Mesenchymal stem cell (in vitro differentiated cells and primary cell): ENCODE results near the gene PHF5A.

Experiments
- DNase-seq: peaks from one replicate; pipeline ENCODE4 v3.0.0-alpha.2; 2013
- H2AFZ ChIP-seq: one replicate; pipeline ENCODE4 v1.6.1; 2013; ENCODE audit warnings: low read depth, mild to moderate bottlenecking, control low read depth, inconsistent platforms, low read length, moderate library complexity
- H2AK5ac ChIP-seq: 2 replicates; pipeline ENCODE4 v1.6.1; 2013; ENCODE audit warnings: low read length, moderate library complexity, mild to moderate bottlenecking, inconsistent platforms; ENCODE audit not compliant: severe bottlenecking
- H2BK120ac ChIP-seq: one replicate; pipeline ENCODE4 v1.6.1; 2013; ENCODE audit warnings: low read depth, mild to moderate bottlenecking, inconsistent platforms, low read length, moderate library complexity
- H2BK12ac ChIP-seq, 2 experiments: one replicate each; pipeline ENCODE4 v1.6.1; 2013; ENCODE audit warnings: inconsistent platforms in 2 of 2, low read length in 2 of 2, mild to moderate bottlenecking in 2 of 2, moderate library complexity in 2 of 2, control low read depth in 1 of 2
- H2BK15ac ChIP-seq: one replicate; pipeline ENCODE4 v1.6.1; 2013; ENCODE audit warnings: mild to moderate bottlenecking, low read depth, inconsistent platforms; ENCODE audit not compliant: poor library complexity, severe bottlenecking
- H2BK5ac ChIP-seq: 2 replicates; pipeline ENCODE4 v1.6.1; 2013; ENCODE audit warnings: low read depth, mild to moderate bottlenecking, low read length, control low read depth, inconsistent platforms; ENCODE audit not compliant: poor library complexity, severe bottlenecking
- H3K14ac ChIP-seq, 2 experiments: one replicate each; pipeline ENCODE4 v1.6.1; 2013; ENCODE audit warnings: inconsistent platforms in 2 of 2, low read length in 2 of 2, control low read depth in 1 of 2, mild to moderate bottlenecking in 1 of 2, moderate library complexity in 1 of 2
- H3K18ac ChIP-seq, 2 experiments: one replicate each; pipeline ENCODE4 v1.6.1; 2013; ENCODE audit warnings: inconsistent platforms in 2 of 2, low read length in 2 of 2, control low read depth in 1 of 2, low read depth in 1 of 2, mild to moderate bottlenecking in 1 of 2
- H3K23ac ChIP-seq, 2 experiments: one replicate each; pipeline ENCODE4 v1.6.1; 2013; ENCODE audit warnings: inconsistent platforms in 2 of 2, low read length in 2 of 2, mild to moderate bottlenecking in 2 of 2, moderate library complexity in 2 of 2, control low read depth in 1 of 2
- H3K27ac ChIP-seq: 2 replicates; pipeline ENCODE4 v1.5.1; 2013; ENCODE audit warnings: mild to moderate bottlenecking, moderate library complexity, low read length, control low read depth, inconsistent platforms; ENCODE audit not compliant: poor library complexity, severe bottlenecking
- H3K27me3 ChIP-seq, 2 experiments: 2 replicates each; pipeline versions ENCODE4 v1.6.1 to v1.7.0; 2013; ENCODE audit warnings: low read length in 2 of 2, mild to moderate bottlenecking in 2 of 2, moderate library complexity in 2 of 2, control low read depth in 1 of 2, inconsistent platforms in 1 of 2; ENCODE audit not compliant: control insufficient read depth in 1 of 2, insufficient read depth in 1 of 2
- H3K36me3 ChIP-seq, 2 experiments: 2 replicates each; pipeline versions ENCODE4 v1.6.1 to v1.7.0; 2013; ENCODE audit warnings: low read length in 2 of 2, control low read depth in 1 of 2, inconsistent platforms in 1 of 2, low read depth in 1 of 2, mild to moderate bottlenecking in 1 of 2; ENCODE audit not compliant: insufficient read depth in 2 of 2, control insufficient read depth in 1 of 2
- H3K4ac ChIP-seq, 2 experiments: one replicate each; pipeline ENCODE4 v1.6.1; 2013; ENCODE audit warnings: inconsistent platforms in 2 of 2, low read length in 2 of 2, mild to moderate bottlenecking in 2 of 2, moderate library complexity in 2 of 2, control low read depth in 1 of 2, low read depth in 1 of 2
- H3K4me1 ChIP-seq: 2 replicates; pipeline ENCODE4 v1.6.1; 2013; ENCODE audit warnings: low read depth, low read length, control low read depth; ENCODE audit not compliant: control insufficient read depth, insufficient read depth
- H3K4me2 ChIP-seq: 2 replicates; pipeline ENCODE4 v1.6.1; 2013; ENCODE audit warnings: low read length, mild to moderate bottlenecking, inconsistent platforms; ENCODE audit not compliant: poor library complexity, severe bottlenecking
- H3K4me3 ChIP-seq, 2 experiments: 2 replicates each; pipeline versions ENCODE4 v1.5.1 to v1.7.0; 2013; ENCODE audit warnings: low read length in 2 of 2, mild to moderate bottlenecking in 2 of 2, control low read depth in 1 of 2, low read depth in 1 of 2; ENCODE audit not compliant: insufficient read depth in 1 of 2
- H3K79me1 ChIP-seq: replicated peaks from 2 replicates; pipeline ENCODE4 v1.6.1; 2013; ENCODE audit warnings: mild to moderate bottlenecking, control low read depth, low read length, inconsistent platforms; ENCODE audit not compliant: poor library complexity, severe bottlenecking
- H3K9ac ChIP-seq: 2 replicates; pipeline ENCODE4 v1.7.0; 2013; ENCODE audit warnings: mild to moderate bottlenecking, low read length, moderate library complexity
- H3K9me3 ChIP-seq: 2 replicates; pipeline ENCODE4 v1.7.0; 2013; ENCODE audit warnings: mild to moderate bottlenecking, low read length; ENCODE audit not compliant: control insufficient read depth
- H4K8ac ChIP-seq: one replicate; pipeline ENCODE4 v1.6.1; 2013; ENCODE audit warnings: inconsistent platforms, mild to moderate bottlenecking, low read length, moderate library complexity
- H4K91ac ChIP-seq: one replicate; pipeline ENCODE4 v1.6.1; 2013; ENCODE audit warnings: mild to moderate bottlenecking, low read length, inconsistent platforms
- WGBS: methylation state at CpG from one replicate; pipeline ENCODE4 v1.1.7; 2013; ENCODE audit warnings: mixed read lengths; 5-methylcytosine and 5-hydroxymethylcytosine counted together

Gene PHF5A

DNA sequence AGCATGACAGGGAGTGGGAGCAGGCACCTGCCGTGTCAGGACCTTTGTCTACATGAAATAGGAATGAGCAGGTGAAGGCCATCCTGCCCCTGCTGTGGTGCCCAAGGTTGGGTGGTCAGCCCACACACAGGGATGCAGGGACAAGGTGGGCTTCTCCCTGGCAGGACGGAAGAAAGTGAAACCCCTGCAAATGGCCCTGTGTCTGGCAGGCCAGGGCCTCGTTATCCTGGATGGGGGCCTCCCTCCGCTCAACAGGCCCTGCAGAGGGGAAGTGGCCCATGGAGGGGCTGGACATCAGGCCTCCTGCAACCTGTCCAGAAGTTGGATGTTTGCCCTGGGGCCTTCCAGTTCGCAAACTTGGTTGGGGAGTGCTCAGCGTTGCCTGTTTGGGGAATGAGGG, 36.8 kb downstream of the PHF5A start:
- Histone ChIP-seq H2AK5ac (no peak overlapping the region), H3K9me3 (no peaks in the 10 kb centered on the region), H3K79me1 (peaks cover 33% of the 10 kb centered on the region), H3K27ac (no peak overlapping the region), H2AFZ (no peak overlapping the region), H3K18ac (no peak overlapping the region), H3K4me2 (no peak overlapping the region), H2BK120ac (no peak overlapping the region), H4K91ac (no peak overlapping the region), H3K23ac (no peak overlapping the region), H3K36me3 (peaks cover 51 to 59% of the 10 kb centered on the region in 2 experiments), H2BK12ac (no peak overlapping the region), H2BK5ac (no peak overlapping the region), H3K9ac (no peak overlapping the region), H3K4ac (no peak overlapping the region), H3K4me1 (peaks cover 6% of the 10 kb centered on the region), H2BK15ac (peak overlapping the region; percentile 26), H3K27me3 (no peaks in the 10 kb centered on the region), H3K4me3 (no peak overlapping the region), H4K8ac (no peak overlapping the region), H3K14ac (no peak overlapping the region)
- WGBS, result 90% methylated on average over 6 of the region's 6 CpGs
- DNase-seq, result no peak

DNA sequence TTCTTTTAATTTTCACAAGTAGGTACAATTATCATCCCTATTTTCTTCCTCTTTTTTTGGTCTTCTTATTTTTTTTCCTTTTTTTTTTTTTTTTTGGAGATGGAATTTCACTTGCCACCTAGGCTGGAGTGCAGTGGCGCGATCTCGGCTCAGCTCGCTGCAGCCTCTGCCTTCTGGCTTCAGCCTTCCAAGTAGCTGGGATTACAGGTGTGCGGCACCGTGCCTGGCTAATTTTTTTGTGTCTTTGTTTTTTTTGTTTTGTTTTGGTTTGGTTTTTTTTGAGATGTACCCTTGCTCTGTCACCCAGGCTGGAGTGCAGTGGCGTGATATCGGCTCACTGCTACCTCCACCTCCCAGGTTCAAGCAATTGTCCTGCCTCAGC, 38.5 kb downstream of the PHF5A start:
- Histone ChIP-seq H2BK120ac (no peak overlapping the region), H4K8ac (no peak overlapping the region), H3K4me1 (peaks cover 6% of the 10 kb centered on the region), H3K27me3 (no peaks in the 10 kb centered on the region), H3K9me3 (no peaks in the 10 kb centered on the region), H2BK5ac (no peak overlapping the region), H3K4me3 (no peak overlapping the region), H2AFZ (no peak overlapping the region), H2BK12ac (no peak overlapping the region), H3K4ac (no peak overlapping the region), H3K27ac (no peak overlapping the region), H3K18ac (no peak overlapping the region), H2BK15ac (no peak overlapping the region), H3K79me1 (peaks cover 23% of the 10 kb centered on the region), H3K4me2 (no peak overlapping the region), H3K14ac (no peak overlapping the region), H3K23ac (no peak overlapping the region), H2AK5ac (no peak overlapping the region), H4K91ac (no peak overlapping the region), H3K36me3 (peaks cover 43 to 47% of the 10 kb centered on the region in 2 experiments), H3K9ac (no peak overlapping the region)
- 96% methylated on average over 4 of the region's 8 CpGs for WGBS
- DNase-seq, result no peak

- H4K8ac ChIP-seq, result no peak overlapping the region
- H3K79me1 ChIP-seq, result peaks cover 20% of the 10 kb centered on the region
- no peak overlapping the region for H2AK5ac ChIP-seq
- no peak overlapping the region for H3K9ac ChIP-seq
- no peak overlapping the region for H2BK120ac ChIP-seq
- H3K27me3 ChIP-seq, result no peaks in the 10 kb centered on the region
- 88% methylated on average over 11 of the region's 13 CpGs for WGBS
- no peaks in the 10 kb centered on the region for H3K9me3 ChIP-seq
- no peak overlapping the region for H4K91ac ChIP-seq
- no peak overlapping the region for H3K4me3 ChIP-seq
- H2BK15ac ChIP-seq, result no peak overlapping the region
- no peak overlapping the region for H3K4me2 ChIP-seq
- DNase-seq, result no peak
- no peak overlapping the region for H3K14ac ChIP-seq
- no peak overlapping the region for H2BK5ac ChIP-seq
- no peak overlapping the region for H3K23ac ChIP-seq
- H3K4me1 ChIP-seq, result peaks cover 6% of the 10 kb centered on the region
- no peak overlapping the region for H3K4ac ChIP-seq
- peaks cover 38 to 42% of the 10 kb centered on the region in 2 experiments for H3K36me3 ChIP-seq
- H2AFZ ChIP-seq, result no peak overlapping the region
- no peak overlapping the region for H2BK12ac ChIP-seq
- H3K18ac ChIP-seq, result no peak overlapping the region
- H3K27ac ChIP-seq, result no peak overlapping the region
Measured at GRCh38 chr22:41429232-41429950, 39.1 kb downstream of the PHF5A start.

GRCh38 chr22:41425660-41426365, 42.7 kb downstream of the PHF5A start:
- no peaks in the 10 kb centered on the region for H3K9me3 ChIP-seq
- no peak overlapping the region for H3K14ac ChIP-seq
- WGBS, result 95% methylated on average over 8 of the region's 9 CpGs
- no peak for DNase-seq
- H3K4me1 ChIP-seq, result peaks cover 4% of the 10 kb centered on the region
- H3K4me3 ChIP-seq, result no peak overlapping the region
- H3K4me2 ChIP-seq, result no peak overlapping the region
- H2BK15ac ChIP-seq, result no peak overlapping the region
- no peak overlapping the region for H4K8ac ChIP-seq
- no peak overlapping the region for H2AK5ac ChIP-seq
- no peaks in the 10 kb centered on the region for H3K27me3 ChIP-seq
- no peak overlapping the region for H4K91ac ChIP-seq
- no peak overlapping the region for H2BK120ac ChIP-seq
- H3K27ac ChIP-seq, result no peak overlapping the region
- H3K36me3 ChIP-seq, result peaks cover 23% of the 10 kb centered on the region in 2 experiments
- H2BK5ac ChIP-seq, result no peak overlapping the region
- no peaks in the 10 kb centered on the region for H3K79me1 ChIP-seq
- no peak overlapping the region for H2BK12ac ChIP-seq
- no peak overlapping the region for H2AFZ ChIP-seq
- H3K18ac ChIP-seq, result no peak overlapping the region
- no peak overlapping the region for H3K4ac ChIP-seq
- H3K23ac ChIP-seq, result no peak overlapping the region
- H3K9ac ChIP-seq, result no peak overlapping the region
